Lung (tissue), 4 donors: ENCODE measurements around the gene GSPT2. TPM values are rescaled to one million over a fixed set of nuclear protein-coding genes. Genes with fewer than 3 reads are reported as not detected.

ENCODE experiments used
- polyA plus RNA-seq, 2 donors: library from polyadenylated mRNA; stranded (reverse); fragments of 200-250 nt; gene quantifications; one replicate each; pipeline ENCODE4 v1.2.1, GENCODE V29; 2013
- total RNA-seq, 2 donors: library from RNA; depleted of rRNA in 1 of 2; stranded (reverse); fragments of >200 nt in 1 of 2; gene quantifications; one replicate each; pipeline ENCODE4 v1.2.1, GENCODE V29; 2014 to 2021
- donor health status: Bipolar disorder and iron deficiency.
- donor health status: healthy.
- donor health status: DM: yes; HTN: yes; CAD: no.

GSPT2 gene
- total and polyA plus RNA-seq, 4 donors, result 3.2 to 11.1 (median 6.3) TPM

Other genes with a start within 250 kb of the GSPT2 start
- gene NUDT11, start 246.8 kb upstream of the GSPT2 start, total RNA-seq, result 1 to 10 TPM in 1 of 2 donors, under 1 TPM in 1; 0.40 to 3.6 TPM
- gene NUDT11, start 246.8 kb upstream of the GSPT2 start, polyA plus RNA-seq, result under 1 TPM; 0.22 to 0.44 TPM
- gene CENPVL3, start 124.5 kb upstream of the GSPT2 start, total RNA-seq, result not detected
- not detected for gene CENPVL3, start 124.5 kb upstream of the GSPT2 start, polyA plus RNA-seq
- not detected for gene CENPVL2, start 60.6 kb upstream of the GSPT2 start, total RNA-seq
- not detected for gene CENPVL2, start 60.6 kb upstream of the GSPT2 start, polyA plus RNA-seq
- not detected for gene CENPVL1, start 32.9 kb upstream of the GSPT2 start, total RNA-seq
- gene CENPVL1, start 32.9 kb upstream of the GSPT2 start, polyA plus RNA-seq, result not detected
- 100 to 1,000 TPM; 108 to 111 TPM for gene MAGED1, start 150.2 kb downstream of the GSPT2 start, total RNA-seq
- gene MAGED1, start 150.2 kb downstream of the GSPT2 start, polyA plus RNA-seq, result 10 to 100 TPM; 28.3 to 38.3 TPM